ENCODE data around the gene BUD31.
"Not testable (repeated sequence)": the region's sequence is repeated elsewhere in the genome, so short reads cannot be mapped to it uniquely, and the experiment has no call there.

BUD31 gene

DNA sequence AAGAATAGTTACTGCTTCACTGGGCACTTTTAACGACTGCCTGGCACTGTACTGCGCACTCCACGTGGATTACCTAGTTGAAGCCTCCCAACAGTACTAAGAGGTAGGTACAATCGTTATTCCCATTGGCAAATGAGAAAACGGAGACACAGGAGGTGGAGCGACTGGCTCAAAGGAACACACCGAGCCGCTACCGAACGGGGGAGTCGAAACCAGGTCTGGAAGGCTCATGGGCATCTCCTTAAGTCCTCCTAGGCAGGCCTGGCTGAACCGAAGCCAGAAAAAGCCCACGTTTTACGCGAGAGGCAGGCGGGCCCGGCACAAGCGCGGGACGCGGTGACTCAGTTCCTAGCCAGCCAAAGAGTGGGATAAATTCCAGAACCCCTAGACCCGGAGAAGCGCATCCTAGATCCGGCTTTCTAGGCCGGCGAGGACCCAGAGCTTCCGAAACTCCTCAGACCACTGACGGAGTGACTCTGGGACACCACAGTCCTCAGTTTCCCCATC, 844 bp upstream of the BUD31 start:
- no peaks in the 10 kb centered on the region for H3K9me3 ChIP-seq (replicated peaks; ENCODE audit: low read length)
- peak overlapping the region; percentile 93 for H3K4me3 ChIP-seq (ENCODE audit: low read length)
- H3K4me2 ChIP-seq (ENCODE audit: low read length): peak overlapping the region; percentile 91
- peaks cover 43% of the 10 kb centered on the region for H3K36me3 ChIP-seq (ENCODE audit: insufficient read depth, low read length)
- H3K27me3 ChIP-seq (ENCODE audit: control insufficient read depth, insufficient read depth, low read length): no peaks in the 10 kb centered on the region
- H3K9ac ChIP-seq (ENCODE audit: low read depth, low read length): peak overlapping the region; percentile 97
- H3K4me1 ChIP-seq (ENCODE audit: control insufficient read depth, insufficient read depth, low read length): peaks cover 36% of the 10 kb centered on the region

DNA sequence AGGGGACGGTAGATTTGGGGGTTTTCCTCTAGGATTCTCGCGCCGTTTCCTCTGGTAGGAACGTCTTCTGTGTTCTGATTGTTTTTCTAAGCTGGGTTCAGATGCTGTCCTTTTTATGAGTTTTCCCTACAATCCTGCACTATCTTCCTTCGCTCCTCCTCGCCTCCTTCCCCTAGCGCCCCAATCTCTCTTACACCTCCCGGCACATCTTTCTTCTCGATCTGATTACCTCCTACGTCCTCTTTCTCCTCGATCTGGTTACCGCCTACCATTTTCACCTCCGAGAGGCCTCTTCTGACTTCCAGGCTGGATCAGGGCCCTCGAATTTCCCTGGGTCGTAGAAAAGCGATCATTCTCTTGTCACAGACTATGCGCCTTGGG, 413 bp downstream of the BUD31 start:
- H3K27me3 ChIP-seq (ENCODE audit: control insufficient read depth, insufficient read depth, low read length): no peaks in the 10 kb centered on the region
- peaks cover 32% of the 10 kb centered on the region for H3K4me1 ChIP-seq (ENCODE audit: control insufficient read depth, insufficient read depth, low read length)
- H3K4me2 ChIP-seq (ENCODE audit: low read length): peak overlapping the region; percentile 91
- H3K9ac ChIP-seq (ENCODE audit: low read depth, low read length): peak overlapping the region; percentile 97
- no peaks in the 10 kb centered on the region for H3K9me3 ChIP-seq (replicated peaks; ENCODE audit: low read length)
- H3K36me3 ChIP-seq (ENCODE audit: insufficient read depth, low read length): peaks cover 39% of the 10 kb centered on the region
- H3K4me3 ChIP-seq (ENCODE audit: low read length): peak overlapping the region; percentile 93

DNA sequence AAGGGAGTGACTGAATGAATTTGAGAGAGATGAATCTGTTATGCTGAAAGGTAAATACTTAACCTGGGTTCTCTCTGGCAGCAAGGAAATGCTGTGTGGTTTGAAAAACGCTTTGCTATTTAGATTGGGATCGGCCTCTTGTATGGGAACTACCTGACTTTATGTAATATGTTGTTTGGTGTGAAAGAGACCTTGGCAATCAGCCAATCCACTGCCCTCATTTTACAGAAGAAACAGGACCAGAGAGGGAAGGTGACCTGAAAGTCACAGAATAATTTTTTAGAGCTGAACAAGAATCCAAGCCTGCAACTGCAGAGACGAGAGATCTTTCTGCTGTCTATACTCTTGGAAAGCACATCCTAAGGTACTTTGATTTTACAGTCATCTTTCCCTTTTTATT, 1.0 kb downstream of the BUD31 start:
- no peaks in the 10 kb centered on the region for H3K9me3 ChIP-seq (replicated peaks; ENCODE audit: low read length)
- H3K27me3 ChIP-seq (ENCODE audit: control insufficient read depth, insufficient read depth, low read length): no peaks in the 10 kb centered on the region
- H3K9ac ChIP-seq (ENCODE audit: low read depth, low read length): peak overlapping the region; percentile 97
- H3K4me1 ChIP-seq (ENCODE audit: control insufficient read depth, insufficient read depth, low read length): peaks cover 26% of the 10 kb centered on the region
- H3K4me3 ChIP-seq (ENCODE audit: low read length): peak overlapping the region; percentile 93
- peak overlapping the region; percentile 91 for H3K4me2 ChIP-seq (ENCODE audit: low read length)
- peaks cover 37% of the 10 kb centered on the region for H3K36me3 ChIP-seq (ENCODE audit: insufficient read depth, low read length)

DNA sequence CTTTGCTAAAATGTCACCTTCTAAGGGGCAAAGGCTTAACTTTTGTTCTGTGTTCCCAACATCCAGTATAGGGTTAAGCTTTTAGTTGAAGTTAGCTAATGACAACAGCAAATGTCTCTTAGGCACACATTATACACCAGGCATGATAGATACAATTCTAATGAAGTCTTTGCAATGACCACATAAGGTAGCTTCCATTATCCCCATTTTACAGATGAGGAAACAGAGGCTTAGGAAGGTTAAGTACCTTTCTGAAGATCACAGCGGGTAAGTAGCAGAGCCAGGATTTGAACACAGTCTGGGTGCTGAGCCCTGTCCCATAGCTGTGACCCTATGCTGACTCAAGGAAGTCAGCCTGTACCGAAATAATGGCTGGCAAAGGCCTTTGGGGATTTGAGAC, 1.9 kb downstream of the BUD31 start:
- Histone ChIP-seq H3K36me3 (ENCODE audit: insufficient read depth, low read length) (peaks cover 40% of the 10 kb centered on the region), H3K4me1 (ENCODE audit: control insufficient read depth, insufficient read depth, low read length) (peaks cover 23% of the 10 kb centered on the region), H3K27me3 (ENCODE audit: control insufficient read depth, insufficient read depth, low read length) (no peaks in the 10 kb centered on the region), H3K4me3 (ENCODE audit: low read length) (no peak overlapping the region), H3K9me3 (replicated peaks; ENCODE audit: low read length) (no peaks in the 10 kb centered on the region), H3K9ac (ENCODE audit: low read depth, low read length) (peak overlapping the region; percentile 97), H3K4me2 (ENCODE audit: low read length) (peak overlapping the region; percentile 91)

DNA sequence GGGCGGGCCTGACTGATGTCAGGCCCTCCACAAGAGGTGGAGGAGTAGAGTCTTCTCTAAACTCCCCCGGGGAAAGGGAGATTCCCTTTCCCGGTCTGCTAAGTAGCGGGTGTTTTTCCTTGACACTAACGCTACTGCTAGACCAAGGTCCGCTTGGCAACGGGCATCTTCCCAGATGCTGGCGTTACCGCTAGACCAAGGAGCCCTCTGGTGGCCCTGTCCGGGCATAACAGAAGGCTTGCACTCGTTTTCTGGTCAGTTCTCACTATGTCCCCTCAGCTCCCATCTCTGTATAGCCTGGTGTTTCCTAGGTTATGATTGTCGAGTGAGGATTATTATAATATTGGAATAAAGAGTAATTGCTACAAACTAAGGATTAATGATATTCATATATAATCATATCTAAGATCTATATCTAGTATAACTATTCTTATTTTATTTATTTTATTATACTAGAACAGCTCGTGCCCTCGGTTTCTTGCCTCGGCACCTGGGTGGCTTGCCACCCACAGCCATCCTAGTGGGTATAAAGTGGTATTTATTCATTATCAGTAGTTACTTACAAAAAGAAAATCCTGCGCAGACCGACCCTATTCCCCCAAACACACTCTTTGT, 6.9 kb downstream of the BUD31 start:
- H3K4me1 ChIP-seq (ENCODE audit: control insufficient read depth, insufficient read depth, low read length); H3K27me3 ChIP-seq (ENCODE audit: control insufficient read depth, insufficient read depth, low read length); H3K4me3 ChIP-seq (ENCODE audit: low read length); H3K9ac ChIP-seq (ENCODE audit: low read depth, low read length); H3K4me2 ChIP-seq (ENCODE audit: low read length); H3K9me3 ChIP-seq (replicated peaks; ENCODE audit: low read length): not testable (repeated sequence)
- H3K36me3 ChIP-seq (ENCODE audit: insufficient read depth, low read length): peaks cover 79% of the 10 kb centered on the region

- Histone ChIP-seq H3K4me2 (ENCODE audit: low read length) (no peak overlapping the region), H3K4me1 (ENCODE audit: control insufficient read depth, insufficient read depth, low read length) (no peaks in the 10 kb centered on the region), H3K4me3 (ENCODE audit: low read length) (no peak overlapping the region), H3K36me3 (ENCODE audit: insufficient read depth, low read length) (peaks cover 64% of the 10 kb centered on the region), H3K27me3 (ENCODE audit: control insufficient read depth, insufficient read depth, low read length) (no peaks in the 10 kb centered on the region), H3K9me3 (replicated peaks; ENCODE audit: low read length) (no peaks in the 10 kb centered on the region), H3K9ac (ENCODE audit: low read depth, low read length) (no peak overlapping the region)
Observed at GRCh38 chr7:99418260-99418659, 9.5 kb downstream of the BUD31 start.

GRCh38 chr7:99419323-99420021, 10.7 kb downstream of the BUD31 start:
- Histone ChIP-seq H3K36me3 (ENCODE audit: insufficient read depth, low read length) (peaks cover 68% of the 10 kb centered on the region), H3K4me3 (ENCODE audit: low read length) (no peak overlapping the region), H3K9ac (ENCODE audit: low read depth, low read length) (no peak overlapping the region), H3K4me1 (ENCODE audit: control insufficient read depth, insufficient read depth, low read length) (no peaks in the 10 kb centered on the region), H3K4me2 (ENCODE audit: low read length) (no peak overlapping the region), H3K27me3 (ENCODE audit: control insufficient read depth, insufficient read depth, low read length) (no peaks in the 10 kb centered on the region), H3K9me3 (replicated peaks; ENCODE audit: low read length) (no peaks in the 10 kb centered on the region)

DNA sequence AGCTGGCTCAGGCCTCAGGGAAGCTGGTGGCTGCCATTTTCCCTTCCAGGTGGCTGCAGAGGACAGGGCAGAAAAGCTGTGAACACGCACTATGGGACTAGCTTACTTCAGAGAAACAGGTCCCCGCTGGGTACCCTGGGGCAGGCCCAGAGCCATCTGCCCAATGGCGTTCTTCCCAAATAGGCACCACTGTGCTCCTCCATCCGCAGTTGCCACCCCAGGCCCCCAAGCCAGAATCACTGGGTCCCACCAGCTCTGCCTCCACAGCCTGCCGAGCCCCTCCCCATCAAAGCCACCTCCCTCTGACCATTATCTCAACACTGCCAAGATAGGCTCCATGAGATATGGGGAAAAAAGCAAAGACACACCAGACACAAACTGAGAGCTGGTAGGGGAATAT, 11.4 kb downstream of the BUD31 start:
- H3K9ac ChIP-seq (ENCODE audit: low read depth, low read length): no peak overlapping the region
- no peaks in the 10 kb centered on the region for H3K9me3 ChIP-seq (replicated peaks; ENCODE audit: low read length)
- no peaks in the 10 kb centered on the region for H3K27me3 ChIP-seq (ENCODE audit: control insufficient read depth, insufficient read depth, low read length)
- H3K4me2 ChIP-seq (ENCODE audit: low read length): no peak overlapping the region
- peaks cover 69% of the 10 kb centered on the region for H3K36me3 ChIP-seq (ENCODE audit: insufficient read depth, low read length)
- H3K4me3 ChIP-seq (ENCODE audit: low read length): no peak overlapping the region
- H3K4me1 ChIP-seq (ENCODE audit: control insufficient read depth, insufficient read depth, low read length): no peaks in the 10 kb centered on the region

- H3K4me1 ChIP-seq (ENCODE audit: control insufficient read depth, insufficient read depth, low read length): no peaks in the 10 kb centered on the region
- no peak overlapping the region for H3K4me3 ChIP-seq (ENCODE audit: low read length)
- H3K9me3 ChIP-seq (replicated peaks; ENCODE audit: low read length): no peaks in the 10 kb centered on the region
- H3K4me2 ChIP-seq (ENCODE audit: low read length): no peak overlapping the region
- peaks cover 65% of the 10 kb centered on the region for H3K36me3 ChIP-seq (ENCODE audit: insufficient read depth, low read length)
- no peaks in the 10 kb centered on the region for H3K27me3 ChIP-seq (ENCODE audit: control insufficient read depth, insufficient read depth, low read length)
- no peak overlapping the region for H3K9ac ChIP-seq (ENCODE audit: low read depth, low read length)
Observed at GRCh38 chr7:99420986-99421385, 12.2 kb downstream of the BUD31 start.

DNA sequence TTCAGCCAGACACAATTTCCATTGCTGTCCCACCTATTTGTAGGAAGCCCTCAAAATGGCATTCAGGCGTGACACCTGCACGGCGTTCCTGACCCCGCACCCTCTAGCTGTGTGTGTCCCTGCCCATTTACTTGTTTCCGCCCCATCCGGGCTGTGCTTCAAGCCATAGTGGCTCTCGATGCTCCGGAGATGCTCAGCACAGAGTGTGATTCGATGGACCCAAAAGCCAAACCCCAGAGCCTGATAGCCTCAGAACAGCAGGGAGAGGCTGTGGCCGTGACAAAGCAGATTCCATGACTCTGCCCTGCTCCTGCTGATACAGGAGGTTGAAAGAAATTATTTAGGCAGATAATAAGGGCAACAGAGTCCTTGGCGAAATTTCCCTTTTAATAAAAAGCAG, 13.4 kb downstream of the BUD31 start:
- H3K27me3 ChIP-seq (ENCODE audit: control insufficient read depth, insufficient read depth, low read length): no peaks in the 10 kb centered on the region
- no peak overlapping the region for H3K9ac ChIP-seq (ENCODE audit: low read depth, low read length)
- H3K36me3 ChIP-seq (ENCODE audit: insufficient read depth, low read length): peaks cover 54% of the 10 kb centered on the region
- H3K4me2 ChIP-seq (ENCODE audit: low read length): no peak overlapping the region
- H3K9me3 ChIP-seq (replicated peaks; ENCODE audit: low read length): no peaks in the 10 kb centered on the region
- H3K4me1 ChIP-seq (ENCODE audit: control insufficient read depth, insufficient read depth, low read length): no peaks in the 10 kb centered on the region
- H3K4me3 ChIP-seq (ENCODE audit: low read length): no peak overlapping the region

DNA sequence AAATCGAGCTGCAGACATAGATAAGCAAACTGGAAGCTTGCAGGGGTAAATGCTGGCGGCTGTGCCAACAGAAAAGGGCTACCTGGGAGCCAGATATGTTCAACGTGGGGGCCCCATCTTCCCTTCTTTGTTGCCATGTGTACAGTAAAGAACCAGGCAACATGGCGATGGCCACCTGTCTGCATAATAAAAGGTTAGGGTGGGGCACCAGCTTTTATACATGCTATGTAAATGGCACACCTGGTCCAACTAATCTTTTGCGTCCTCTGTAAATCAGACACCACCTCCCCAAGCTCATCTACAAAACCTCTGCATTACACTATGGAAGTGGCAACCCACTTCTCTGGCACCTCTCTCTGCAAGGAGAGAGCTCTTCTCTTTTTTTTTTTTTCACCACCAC, 13.9 kb downstream of the BUD31 start:
- Histone ChIP-seq H3K9ac (ENCODE audit: low read depth, low read length) (no peak overlapping the region), H3K4me1 (ENCODE audit: control insufficient read depth, insufficient read depth, low read length) (no peaks in the 10 kb centered on the region), H3K4me3 (ENCODE audit: low read length) (no peak overlapping the region), H3K36me3 (ENCODE audit: insufficient read depth, low read length) (peaks cover 50% of the 10 kb centered on the region), H3K4me2 (ENCODE audit: low read length) (no peak overlapping the region), H3K27me3 (ENCODE audit: control insufficient read depth, insufficient read depth, low read length) (no peaks in the 10 kb centered on the region), H3K9me3 (replicated peaks; ENCODE audit: low read length) (no peaks in the 10 kb centered on the region)

All from skeletal muscle satellite cell (primary cell).